ENCODE results near the gene FGF9. TPM values are rescaled to one million over a fixed set of nuclear protein-coding genes. Genes with fewer than 3 reads are reported as not detected.

Gene FGF9
- total RNA-seq, 1 experiment from 2014 or later, result 1.5 TPM

DNA sequence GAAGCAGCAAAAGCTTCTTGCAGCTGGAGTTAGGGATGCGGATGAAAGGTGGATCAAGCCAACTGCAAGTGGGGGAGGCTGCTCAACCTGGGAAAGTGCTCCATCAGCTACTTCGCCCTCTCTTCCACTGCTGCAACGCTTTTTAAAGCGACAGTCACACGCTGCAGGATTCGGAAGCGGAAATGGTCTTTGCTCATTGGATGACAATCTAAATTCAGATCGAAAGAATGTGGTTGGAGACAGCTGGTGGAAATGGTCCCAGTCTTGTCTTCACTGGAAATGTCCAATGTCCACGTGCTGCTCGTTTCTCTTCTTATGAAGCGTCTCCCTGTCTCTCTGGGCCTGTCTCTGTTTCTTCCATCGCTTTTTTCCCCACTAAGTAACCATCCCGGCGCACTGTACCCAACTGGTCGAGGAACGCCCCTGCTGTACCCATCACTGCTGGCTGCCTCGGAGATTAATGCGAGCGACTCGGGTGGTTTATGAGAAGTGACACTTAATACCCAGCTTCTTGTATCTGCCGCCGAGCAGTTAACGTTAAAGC, 2.1 kb upstream of the FGF9 start:
- no TSS peak for BruUV-seq (replicated peaks)
- no peak overlapping the region for H3K9ac ChIP-seq (ENCODE audit: low read length)
- H3K79me2 ChIP-seq (ENCODE audit: insufficient read depth, low read length), result no peaks in the 10 kb centered on the region
- no peak for ATAC-seq
- H3K9me2 ChIP-seq (ENCODE audit: insufficient read depth), result no peaks in the 10 kb centered on the region
- intact Hi-C loops (cut with micrococcal nuclease), result no loop called here
- H3K4me2 ChIP-seq (ENCODE audit: low read length), result no peak overlapping the region
- POLR2A ChIA-PET, result interaction anchor here (0.6 kb wide), 2 partner anchors 11 to 669 kb away, joined by 3 read pairs; no protein-coding TSS in a partner anchor
- H3K36me3 ChIP-seq (ENCODE audit: control insufficient read depth in 1 of 2, insufficient read depth in 2 of 2, low read length in 2 of 2), result no peaks in the 10 kb centered on the region
- H3K27me3 ChIP-seq (ENCODE audit: insufficient read depth, low read length), result peaks cover 23% of the 10 kb centered on the region; the same call in 1 of the 2 replicates
- H2AFZ ChIP-seq (ENCODE audit: low read depth, low read length, poor library complexity, severe bottlenecking), result no peak overlapping the region
- TF ChIP-seq CEBPB (IDR thresholded peaks at IDR 0.05; ENCODE audit: low read depth) (no peak), SP1 (IDR thresholded peaks at IDR 0.05; ENCODE audit: low read depth) (no peak), EGR1 (IDR thresholded peaks at IDR 0.05; ENCODE audit: low read depth) (no peak), ZNF274 (IDR thresholded peaks at IDR 0.05; ENCODE audit: low read depth, low read length) (no peak), EZH2phosphoT487 (IDR thresholded peaks at IDR 0.05; ENCODE audit: borderline replicate concordance) (no peak), TCF7L2 (IDR thresholded peaks at IDR 0.05; ENCODE audit: borderline replicate concordance, extremely low read depth, insufficient read depth, insufficient read length) (no peak), EZH2 (IDR thresholded peaks at IDR 0.05) (no peak), SIN3A (IDR thresholded peaks at IDR 0.05; ENCODE audit: low read depth) (no peak)
- TF ChIP-seq, protein P1, sequence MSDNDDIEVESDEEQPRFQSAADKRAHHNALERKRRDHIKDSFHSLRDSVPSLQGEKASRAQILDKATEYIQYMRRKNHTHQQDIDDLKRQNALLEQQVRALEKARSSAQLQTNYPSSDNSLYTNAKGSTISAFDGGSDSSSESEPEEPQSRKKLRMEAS (IDR thresholded peaks at IDR 0.05), result no peak
- TF ChIP-seq, protein P2, sequence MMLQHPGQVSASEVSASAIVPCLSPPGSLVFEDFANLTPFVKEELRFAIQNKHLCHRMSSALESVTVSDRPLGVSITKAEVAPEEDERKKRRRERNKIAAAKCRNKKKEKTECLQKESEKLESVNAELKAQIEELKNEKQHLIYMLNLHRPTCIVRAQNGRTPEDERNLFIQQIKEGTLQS (IDR thresholded peaks at IDR 0.05), result no peak
- TF ChIP-seq, protein P3, sequence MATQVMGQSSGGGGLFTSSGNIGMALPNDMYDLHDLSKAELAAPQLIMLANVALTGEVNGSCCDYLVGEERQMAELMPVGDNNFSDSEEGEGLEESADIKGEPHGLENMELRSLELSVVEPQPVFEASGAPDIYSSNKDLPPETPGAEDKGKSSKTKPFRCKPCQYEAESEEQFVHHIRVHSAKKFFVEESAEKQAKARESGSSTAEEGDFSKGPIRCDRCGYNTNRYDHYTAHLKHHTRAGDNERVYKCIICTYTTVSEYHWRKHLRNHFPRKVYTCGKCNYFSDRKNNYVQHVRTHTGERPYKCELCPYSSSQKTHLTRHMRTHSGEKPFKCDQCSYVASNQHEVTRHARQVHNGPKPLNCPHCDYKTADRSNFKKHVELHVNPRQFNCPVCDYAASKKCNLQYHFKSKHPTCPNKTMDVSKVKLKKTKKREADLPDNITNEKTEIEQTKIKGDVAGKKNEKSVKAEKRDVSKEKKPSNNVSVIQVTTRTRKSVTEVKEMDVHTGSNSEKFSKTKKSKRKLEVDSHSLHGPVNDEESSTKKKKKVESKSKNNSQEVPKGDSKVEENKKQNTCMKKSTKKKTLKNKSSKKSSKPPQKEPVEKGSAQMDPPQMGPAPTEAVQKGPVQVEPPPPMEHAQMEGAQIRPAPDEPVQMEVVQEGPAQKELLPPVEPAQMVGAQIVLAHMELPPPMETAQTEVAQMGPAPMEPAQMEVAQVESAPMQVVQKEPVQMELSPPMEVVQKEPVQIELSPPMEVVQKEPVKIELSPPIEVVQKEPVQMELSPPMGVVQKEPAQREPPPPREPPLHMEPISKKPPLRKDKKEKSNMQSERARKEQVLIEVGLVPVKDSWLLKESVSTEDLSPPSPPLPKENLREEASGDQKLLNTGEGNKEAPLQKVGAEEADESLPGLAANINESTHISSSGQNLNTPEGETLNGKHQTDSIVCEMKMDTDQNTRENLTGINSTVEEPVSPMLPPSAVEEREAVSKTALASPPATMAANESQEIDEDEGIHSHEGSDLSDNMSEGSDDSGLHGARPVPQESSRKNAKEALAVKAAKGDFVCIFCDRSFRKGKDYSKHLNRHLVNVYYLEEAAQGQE (IDR thresholded peaks at IDR 0.05; ENCODE audit: low read depth), result no peak
- TF ChIP-seq, protein P4, sequence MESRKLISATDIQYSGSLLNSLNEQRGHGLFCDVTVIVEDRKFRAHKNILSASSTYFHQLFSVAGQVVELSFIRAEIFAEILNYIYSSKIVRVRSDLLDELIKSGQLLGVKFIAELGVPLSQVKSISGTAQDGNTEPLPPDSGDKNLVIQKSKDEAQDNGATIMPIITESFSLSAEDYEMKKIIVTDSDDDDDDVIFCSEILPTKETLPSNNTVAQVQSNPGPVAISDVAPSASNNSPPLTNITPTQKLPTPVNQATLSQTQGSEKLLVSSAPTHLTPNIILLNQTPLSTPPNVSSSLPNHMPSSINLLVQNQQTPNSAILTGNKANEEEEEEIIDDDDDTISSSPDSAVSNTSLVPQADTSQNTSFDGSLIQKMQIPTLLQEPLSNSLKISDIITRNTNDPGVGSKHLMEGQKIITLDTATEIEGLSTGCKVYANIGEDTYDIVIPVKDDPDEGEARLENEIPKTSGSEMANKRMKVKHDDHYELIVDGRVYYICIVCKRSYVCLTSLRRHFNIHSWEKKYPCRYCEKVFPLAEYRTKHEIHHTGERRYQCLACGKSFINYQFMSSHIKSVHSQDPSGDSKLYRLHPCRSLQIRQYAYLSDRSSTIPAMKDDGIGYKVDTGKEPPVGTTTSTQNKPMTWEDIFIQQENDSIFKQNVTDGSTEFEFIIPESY (IDR thresholded peaks at IDR 0.05; ENCODE audit: extremely low read depth, insufficient replicate concordance, low read length), result no peak
- no peaks in the 10 kb centered on the region for H3K9me3 ChIP-seq (ENCODE audit: control insufficient read depth in 1 of 2, insufficient read depth in 1 of 2, low read depth in 1 of 2, low read length in 2 of 2)
- no peak for DNase-seq (ENCODE audit: low read depth, low spot score)
- H3K4me3 ChIP-seq (replicated peaks in 1 of 2; ENCODE audit: low read depth in 1 of 2, low read length in 2 of 2), result no peak overlapping the region
- RAD21 ChIA-PET (ENCODE audit: low non-redundant PET in 1 of 2, low total read pairs in 2 of 2, uncharacterized antibody in 2 of 2, unreplicated experiment in 2 of 2), result no interaction called here
- CTCF ChIA-PET, result no interaction called here
- no peaks in the 10 kb centered on the region for H4K20me1 ChIP-seq (ENCODE audit: insufficient read depth)
- H3K27ac ChIP-seq (ENCODE audit: low read depth, low read length), result no peak overlapping the region
- H3K4me1 ChIP-seq (ENCODE audit: control insufficient read depth in 1 of 2, insufficient read depth in 2 of 2, low read length in 2 of 2), result peaks cover 26 to 43% of the 10 kb centered on the region in 2 experiments
